Epithelial cell of esophagus (primary cell): ENCODE data around the gene PDK2.

Experiments
- DNase-seq: peaks from one replicate; pipeline ENCODE4 v3.0.0; 2010; ENCODE audit warnings: low read depth
- H3K4me3 ChIP-seq: 2 replicates; pipeline ENCODE4 v1.5.1; 2011; ENCODE audit warnings: mild to moderate bottlenecking, low read length, control low read depth
- CTCF ChIP-seq: IDR thresholded peaks from 2 replicates; pipeline ENCODE4 v1.5.1; 2011; ENCODE audit warnings: low read depth, mild to moderate bottlenecking, low read length, control low read depth, inconsistent platforms; ENCODE audit not compliant: insufficient read depth; ENCODE audit errors: missing control alignments

Gene PDK2

GRCh38 chr17:50088952-50089825 is 6.0 kb upstream of the PDK2 start:
- DNase-seq, result no peak
- no peak overlapping the region for H3K4me3 ChIP-seq
- TF ChIP-seq CTCF, result no peak

DNA sequence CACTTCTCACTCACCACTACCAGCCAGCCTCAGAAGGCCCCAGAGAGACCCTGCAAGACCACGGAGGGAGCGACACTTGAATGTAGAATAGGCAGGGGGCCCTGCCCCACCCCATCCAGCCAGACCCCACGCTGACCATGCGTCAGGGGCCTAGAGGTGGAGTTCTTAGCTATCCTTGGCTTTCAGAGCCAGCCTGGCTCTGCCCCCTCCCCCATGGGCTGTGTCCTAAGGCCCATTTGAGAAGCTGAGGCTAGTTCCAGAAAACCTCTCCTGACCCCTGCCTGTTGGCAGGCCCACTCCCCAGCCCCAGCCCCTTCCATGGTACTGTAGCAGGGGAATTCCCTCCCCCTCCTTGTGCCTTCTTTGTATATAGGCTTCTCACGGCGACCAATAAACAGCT is 5.1 kb upstream of the PDK2 start:
- no peak overlapping the region for H3K4me3 ChIP-seq
- TF ChIP-seq CTCF, result no peak
- no peak for DNase-seq

DNA sequence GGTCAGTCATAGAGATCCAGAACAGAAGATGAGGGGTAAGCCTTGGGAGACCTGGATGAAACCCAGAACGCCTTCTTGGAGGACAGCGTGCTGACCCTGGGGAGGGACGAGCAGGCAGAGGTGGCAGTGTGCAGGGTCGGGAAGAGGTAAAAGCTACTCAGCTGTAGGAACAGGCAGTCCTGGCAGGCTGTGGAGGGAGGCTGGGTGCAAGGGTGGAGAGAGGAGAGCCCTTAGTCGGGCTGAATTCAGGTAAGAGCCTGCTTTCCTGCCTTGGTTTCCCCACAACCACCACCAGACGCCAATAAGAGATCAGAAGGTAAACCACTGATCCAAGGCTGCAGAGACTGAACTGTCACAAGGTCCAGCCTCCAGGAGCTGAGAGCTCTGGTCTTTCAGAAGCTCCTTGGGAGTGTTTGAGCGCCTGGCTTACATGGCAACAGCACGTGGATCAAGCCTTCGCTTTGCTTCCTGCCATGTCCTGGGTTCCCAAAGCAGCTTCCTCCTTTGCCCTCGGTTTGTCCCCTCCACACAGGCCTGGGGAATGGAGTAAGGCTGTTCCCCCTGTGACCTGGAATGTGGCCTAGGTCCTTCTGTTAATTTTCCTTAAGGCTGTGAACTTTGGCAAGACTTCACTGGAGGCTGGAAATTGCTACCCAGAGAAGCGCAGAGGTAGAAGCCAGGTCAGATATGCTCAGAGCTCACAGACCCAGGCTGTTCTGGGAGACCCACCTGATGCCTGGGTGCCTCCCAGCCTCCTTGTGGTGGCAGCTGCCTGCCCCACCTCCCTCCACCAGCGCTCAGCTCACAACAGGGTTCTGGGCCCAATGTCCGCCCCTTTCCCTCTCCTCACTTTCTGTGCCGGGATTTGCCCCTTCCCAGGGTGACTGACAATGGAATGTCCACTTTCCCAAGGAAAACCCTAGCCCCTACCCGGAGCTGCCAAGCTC is 3.9 kb upstream of the PDK2 start:
- no peak for TF ChIP-seq CTCF
- H3K4me3 ChIP-seq, result no peak overlapping the region
- no peak for DNase-seq

- no peak for TF ChIP-seq CTCF
- DNase-seq, result no peak
- H3K4me3 ChIP-seq, result no peak overlapping the region
These were observed 3.2 kb upstream of the PDK2 start for GRCh38 chr17:50091918-50092285.

DNA sequence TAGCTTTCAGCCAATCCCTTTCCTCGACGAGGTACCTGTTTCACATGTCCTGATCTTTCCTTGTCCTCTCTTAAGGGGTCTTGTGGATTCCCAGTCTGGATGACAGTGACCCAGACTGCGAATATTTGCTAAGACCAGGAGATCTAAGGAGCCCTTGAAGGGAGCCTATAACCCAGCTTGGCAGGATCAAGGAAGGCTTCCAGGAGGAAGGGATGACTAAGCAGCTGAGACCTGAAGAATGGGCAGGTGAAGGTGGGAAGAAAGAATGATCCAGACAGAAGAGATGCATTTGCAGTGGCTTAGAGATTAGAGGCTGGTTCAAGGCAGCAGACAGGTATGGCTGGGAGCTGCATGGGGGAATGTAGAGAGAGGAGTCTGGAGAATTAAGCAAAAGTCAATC is 1.9 kb upstream of the PDK2 start:
- DNase-seq, result peak; percentile 44
- no peak for TF ChIP-seq CTCF
- no peak overlapping the region for H3K4me3 ChIP-seq

DNA sequence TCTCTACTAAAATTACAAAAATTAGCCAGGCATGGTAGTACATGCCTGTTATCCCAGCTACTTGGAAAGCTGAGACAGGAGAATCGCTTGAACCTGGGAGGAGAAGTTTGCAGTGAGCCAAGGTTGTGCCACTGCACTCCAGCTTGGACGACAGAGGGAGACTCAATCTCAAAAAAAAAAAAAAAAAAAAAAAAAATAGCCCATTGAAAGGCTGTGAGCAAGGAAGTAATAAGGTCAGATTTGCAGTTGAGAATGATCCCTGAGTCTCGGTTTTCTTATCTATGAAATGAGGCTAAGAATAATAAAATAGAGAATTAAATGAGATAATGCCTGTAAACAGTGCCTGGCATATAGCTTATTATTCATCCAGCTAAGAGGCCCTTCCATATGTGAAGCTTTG is 1.3 kb upstream of the PDK2 start:
- DNase-seq, result no peak
- no peak overlapping the region for H3K4me3 ChIP-seq
- no peak for TF ChIP-seq CTCF
